GM19328 (cell line): Measurements from ENCODE around the gene DNLZ.

ENCODE experiments used
- ATAC-seq: cut with Tn5 transposase; IDR thresholded peaks from one replicate; pipeline ENCODE4 v1.9.1; 2021; ENCODE audit warnings: mild to moderate bottlenecking, moderate library complexity; ENCODE audit not compliant: unreplicated experiment

DNLZ gene

DNA sequence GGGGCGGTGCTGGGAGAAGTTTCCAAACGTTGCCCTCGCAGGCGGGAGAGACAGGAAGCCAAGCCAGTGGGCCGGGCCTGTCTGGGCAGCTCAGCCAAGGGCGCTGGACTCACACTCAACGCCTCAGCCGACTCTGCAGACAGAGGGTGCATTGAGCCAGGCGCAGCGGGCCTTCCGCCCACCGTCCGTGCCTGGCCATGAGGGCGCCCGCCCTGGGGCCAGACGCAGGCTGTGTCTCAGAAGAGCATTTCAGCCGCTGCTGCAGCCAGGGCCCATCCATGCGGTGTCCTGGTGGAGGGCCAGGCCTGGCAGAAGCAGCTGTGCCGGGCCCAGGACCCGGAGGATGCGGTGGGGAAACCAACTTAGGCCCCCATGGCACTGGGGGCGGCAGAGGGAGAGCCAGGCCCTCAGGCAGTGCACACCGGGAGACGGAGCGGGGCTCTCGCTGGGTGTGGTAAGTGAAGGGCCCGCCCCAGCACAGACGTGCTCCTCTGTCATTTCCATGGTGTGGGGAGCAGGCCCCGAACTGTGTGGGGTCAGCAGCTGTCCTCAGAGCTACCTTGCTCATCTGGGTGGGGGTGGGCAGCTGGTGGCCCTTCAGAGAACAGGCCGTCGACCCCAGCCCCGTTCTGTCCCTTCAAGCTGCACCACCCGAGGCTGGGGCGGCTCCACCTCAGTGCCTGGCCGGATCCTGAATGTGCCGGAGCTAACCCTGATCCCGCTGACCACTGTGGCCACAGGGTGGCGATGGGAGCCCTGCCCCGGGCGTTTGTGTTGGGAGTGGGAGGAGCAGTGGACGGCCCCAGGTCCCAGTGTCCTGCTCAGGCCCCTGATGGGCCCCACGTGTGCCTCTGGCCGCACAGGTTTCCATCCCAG lies 18.0 kb downstream of the DNLZ start:
- ATAC-seq: no peak

DNA sequence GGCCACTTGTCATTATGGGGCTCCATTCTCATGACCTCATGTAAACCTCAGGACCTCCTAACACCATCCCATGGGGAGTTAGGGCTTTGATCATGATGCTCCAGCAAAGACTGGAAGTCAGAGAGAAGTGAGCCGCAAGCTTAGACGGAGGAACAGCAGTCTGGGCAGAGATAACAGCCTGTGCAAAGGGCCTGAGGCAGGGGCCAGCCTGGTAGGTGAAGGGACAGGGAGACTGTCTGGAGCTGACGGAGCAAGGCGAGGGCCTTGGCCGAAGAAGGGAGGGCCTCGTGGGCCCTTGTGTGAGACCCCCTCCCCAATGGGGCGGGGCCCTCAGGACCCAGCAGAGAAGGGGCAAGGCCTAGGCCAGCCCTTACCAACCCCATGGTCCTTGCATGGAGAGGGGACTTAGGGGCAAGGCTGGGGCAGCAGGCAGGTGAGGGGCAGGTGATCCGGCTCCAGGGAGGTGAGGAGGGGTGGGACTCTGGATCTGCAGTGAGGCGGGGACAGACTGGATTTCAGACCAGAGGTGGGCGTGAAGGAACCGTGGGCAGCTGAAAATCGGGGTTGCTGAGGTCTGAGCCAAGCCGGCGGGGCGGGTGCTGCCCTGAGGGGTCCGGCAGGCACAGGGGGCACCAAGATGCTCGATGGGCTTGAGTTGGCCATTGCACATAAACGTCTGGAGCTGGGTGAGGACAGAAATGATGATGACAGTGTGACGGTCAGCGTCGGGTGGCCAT lies 18.8 kb downstream of the DNLZ start:
- ATAC-seq: no peak

DNA sequence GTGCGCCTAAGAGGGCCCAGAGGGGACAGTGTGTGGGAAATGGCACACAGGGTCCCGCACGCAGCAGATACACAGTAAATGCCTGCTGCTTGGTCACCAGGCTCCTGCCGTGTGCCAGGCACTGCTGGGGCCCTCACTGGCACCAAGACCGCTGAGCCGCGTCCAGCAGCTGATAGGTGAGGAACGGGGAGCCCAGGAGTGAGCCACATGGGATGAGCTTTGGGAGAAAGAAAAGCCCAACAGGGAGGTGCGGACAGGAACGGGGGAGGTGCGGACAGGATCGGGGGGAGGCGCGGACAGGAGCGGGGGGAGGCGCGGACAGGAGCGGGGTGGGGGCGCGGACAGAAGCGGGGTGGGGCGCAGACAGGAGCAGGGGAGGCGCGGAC lies 19.7 kb downstream of the DNLZ start:
- ATAC-seq: no peak

DNA sequence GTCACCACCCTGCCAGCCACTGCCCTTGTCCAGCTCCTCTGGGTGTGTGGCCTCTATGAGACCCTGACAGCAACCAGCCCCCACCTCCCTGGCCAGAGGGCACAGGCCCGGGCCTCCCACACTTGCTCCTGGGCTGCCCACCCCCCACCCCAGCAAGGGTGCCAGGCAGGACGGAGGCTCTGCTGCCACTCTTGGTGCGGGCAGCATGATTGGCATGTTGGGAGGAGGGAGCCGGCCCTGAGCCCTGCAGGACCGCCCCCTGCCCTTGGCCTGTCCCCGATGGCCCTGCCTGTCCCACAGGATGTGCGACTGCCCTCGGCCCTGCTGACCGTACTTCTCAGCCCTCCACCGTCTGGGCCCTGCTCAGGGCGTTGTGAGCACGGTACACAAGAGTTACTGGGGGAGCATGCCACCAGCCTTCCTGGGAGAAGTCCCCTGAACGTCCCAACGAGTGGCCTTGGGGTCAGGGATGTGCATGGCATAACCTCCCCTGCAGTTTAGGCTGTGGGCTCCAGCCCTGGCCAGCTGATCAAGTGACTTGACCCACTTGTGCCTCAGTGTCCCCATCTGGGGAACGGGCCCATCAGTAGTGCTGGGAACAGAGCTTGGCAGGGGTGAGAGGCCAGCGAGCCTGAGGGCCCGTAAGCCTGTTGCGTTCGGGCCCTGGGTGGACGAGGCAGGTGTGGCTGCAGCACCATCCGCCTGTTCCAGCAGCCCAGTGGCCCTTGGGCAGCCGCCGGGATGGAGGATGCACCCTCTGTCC lies 20.2 kb downstream of the DNLZ start:
- ATAC-seq: no peak

DNA sequence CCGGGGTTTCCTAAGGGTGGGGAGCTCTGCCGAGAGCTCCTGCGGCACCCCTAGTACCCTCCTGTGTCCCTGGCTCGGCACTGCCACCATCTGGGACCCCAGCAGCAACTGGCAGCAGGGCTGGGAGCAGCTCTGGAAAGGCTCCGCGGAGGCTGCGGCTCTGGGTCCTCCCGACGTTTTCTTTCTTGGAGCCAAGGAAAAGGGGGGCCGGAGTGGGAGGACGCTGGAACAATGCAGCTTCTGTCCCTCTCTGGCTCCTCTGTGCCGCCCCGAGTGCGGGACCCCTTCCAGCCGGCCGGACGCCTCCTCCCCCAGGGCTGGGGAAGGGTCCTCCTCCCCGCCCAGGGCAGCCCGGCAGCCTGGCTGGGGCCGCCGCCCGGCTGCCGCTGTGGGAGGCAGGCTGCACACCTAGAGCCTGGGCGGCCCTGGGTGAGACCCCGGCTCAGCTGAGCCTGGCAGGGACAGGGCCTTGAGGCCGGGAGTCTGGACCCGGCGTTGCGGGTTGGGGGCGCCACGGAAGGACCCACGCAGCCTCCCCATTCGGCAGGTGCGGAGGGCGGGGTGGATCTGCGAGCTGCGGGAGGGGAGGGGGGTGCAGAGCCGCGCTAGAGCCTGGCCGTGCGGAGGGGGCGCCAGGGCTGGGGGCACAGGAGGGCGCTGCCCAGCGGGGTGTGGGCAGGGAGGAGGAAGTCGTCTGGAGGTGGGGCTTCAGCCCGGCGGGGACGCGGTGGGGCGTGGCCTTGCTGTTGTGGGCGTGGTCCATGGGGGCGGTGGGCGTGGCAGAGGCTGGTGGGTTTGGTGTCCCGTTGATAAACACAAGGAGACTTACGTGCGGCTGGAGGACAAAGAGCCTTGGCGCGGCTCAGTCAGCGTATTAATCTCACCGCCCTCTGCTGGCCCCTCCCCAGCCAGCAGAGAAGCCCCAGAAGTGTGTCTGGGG lies 21.1 kb downstream of the DNLZ start:
- ATAC-seq: no peak

DNA sequence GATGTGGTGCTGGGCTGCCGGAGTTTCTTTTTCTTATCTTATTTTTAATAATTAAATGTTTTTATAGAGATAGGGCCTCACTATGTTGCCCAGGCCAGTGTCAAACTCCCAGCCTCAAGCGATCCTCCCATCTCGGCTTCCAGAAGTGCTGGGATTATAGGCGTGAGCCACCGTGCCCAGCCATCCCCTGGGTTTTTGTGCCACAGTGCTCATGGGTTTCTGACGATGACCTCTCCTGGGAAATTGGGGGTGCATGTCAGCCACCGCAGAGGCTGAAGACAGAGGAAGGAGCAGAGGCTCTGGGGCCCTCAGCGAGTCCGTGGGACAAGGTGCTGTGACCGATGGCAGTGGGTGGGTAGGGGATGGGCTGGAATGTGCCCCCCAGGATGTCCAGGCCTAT lies 21.8 kb downstream of the DNLZ start:
- no peak for ATAC-seq

DNA sequence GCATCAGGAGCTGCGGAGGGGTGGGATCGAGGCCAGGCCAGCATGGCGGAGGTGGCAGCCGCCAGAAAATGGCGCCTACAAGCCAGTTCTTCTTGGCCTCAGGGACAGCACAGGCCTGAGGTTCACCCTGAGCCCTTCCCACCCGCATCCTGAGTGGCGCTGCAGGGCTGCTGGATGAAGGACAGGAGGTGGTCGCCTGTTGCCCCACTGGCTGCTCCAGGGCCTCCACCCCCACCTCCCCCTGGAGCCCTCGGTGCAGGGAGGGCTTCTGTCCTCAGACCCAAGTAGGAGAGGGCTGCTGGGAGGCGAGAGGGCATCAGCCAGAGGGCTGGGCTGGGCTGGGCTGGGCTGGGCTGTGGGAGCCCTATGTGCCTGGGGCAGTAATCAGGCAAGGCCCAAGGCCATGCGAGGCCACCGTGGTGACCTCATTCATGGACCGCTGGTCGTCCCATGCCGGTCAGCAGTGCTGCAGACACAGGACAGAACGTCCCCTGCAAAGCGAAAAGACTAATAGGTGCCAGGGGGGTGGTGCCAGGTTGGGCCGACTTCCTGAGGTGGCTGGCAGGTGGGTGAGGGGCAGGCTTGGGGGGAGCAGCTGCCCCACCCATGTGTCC lies 22.4 kb downstream of the DNLZ start:
- ATAC-seq: no peak

DNA sequence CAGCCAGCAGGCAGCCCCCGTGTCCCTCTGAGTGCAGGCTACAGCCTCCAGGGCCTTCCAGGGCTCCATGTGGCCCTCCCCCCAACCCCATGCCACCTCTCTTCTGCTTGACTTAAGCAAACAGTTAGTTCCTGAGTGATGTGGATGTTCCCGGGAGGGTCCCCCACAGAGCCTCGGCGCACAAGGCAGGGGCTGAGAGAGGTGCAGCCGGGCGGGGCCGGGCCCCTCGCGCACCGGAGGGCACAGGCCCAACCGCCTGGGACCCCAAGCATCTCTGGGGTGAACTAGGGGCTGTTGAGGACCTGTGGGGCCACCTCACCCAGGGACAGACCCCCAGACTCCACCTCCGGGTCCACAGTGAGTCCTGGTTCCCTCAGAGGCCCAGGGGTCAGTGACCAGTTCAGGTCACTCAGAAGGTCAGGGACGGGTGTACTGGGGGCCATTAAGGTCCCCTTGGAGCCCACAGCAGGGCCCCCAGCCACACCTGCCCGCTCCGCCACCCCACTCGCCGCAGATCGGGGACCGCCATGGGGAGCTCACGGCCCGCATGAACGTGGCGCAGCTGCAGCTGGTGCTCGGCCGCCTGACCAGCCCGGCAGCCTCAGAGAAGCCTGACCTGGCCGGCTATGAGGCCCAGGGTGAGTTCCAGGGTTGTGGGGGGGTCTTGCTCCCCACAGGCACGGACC lies 23.0 kb downstream of the DNLZ start:
- no peak for ATAC-seq

DNA sequence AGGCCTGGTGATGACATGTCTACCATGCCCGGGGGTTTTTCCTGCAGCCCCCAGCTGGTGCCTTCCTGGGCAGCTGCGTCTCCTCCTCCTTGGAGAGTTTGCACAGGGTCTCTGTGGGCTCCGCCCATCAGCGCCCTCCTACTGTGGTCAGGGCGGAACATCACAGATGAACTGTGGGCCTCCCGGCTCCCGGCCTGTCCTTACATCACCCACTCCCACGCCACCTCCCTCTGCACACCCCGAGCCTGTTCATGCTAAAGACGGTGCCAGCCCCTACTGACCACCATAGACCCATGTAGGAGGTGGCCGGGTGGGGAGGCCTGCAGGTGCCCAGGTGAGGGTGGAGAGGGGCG lies 23.6 kb downstream of the DNLZ start:
- ATAC-seq: no peak

DNA sequence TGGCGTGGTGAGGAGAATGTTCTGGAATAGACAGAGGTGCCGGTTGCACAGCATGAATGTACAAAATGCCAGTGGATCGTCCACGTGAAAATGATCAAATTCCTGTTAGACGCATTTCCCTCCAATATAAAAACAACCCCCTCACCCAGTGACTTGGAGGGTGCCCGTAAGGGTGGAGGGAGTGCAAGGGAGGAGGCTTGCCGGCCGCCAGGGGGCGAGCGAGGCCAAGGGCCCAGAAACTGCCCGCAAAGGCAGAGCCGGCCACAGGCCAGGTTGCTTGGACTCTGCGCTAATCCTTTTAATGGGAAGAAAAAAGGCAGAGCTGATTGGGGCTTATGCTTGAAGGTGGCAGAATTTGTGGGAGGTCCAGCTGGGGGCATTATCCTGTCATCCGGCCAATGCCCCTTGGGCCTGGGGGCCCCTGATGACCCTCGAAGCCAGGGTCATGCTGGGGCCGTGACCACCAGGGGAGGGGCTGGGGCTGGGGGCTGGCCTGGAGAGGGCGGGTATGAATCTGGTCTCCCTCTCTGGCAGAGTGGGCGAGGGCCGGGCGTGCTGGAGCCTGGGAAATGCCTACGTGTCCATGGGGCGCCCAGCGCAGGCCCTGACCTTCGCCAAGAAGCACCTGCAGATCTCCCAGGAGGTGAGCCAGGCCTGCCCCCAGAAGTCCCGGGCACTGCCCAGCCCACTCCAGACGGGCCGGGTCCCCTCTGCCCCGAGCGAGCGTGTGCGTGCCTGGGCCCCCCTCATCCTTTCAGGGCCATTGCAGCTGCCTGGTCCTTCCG lies 24.2 kb downstream of the DNLZ start:
- no peak for ATAC-seq

DNA sequence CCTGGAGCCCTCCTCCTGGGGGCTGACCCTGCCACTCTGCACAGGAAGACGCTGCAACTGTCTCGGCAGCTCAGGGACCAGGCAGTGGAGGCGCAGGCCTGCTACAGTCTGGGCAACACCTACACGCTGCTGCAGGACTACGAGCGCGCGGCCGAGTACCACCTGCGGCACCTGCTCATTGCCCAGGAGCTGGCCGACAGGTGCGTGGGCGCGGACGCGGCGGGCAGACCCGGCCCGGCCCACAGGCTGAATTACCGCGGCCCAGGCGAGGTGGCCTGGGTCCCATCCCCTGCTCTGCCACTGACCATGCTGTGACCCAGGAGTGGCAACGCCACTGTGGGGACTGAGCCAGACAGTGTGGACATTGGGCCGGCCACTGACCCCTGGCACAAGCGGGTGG lies 25.0 kb downstream of the DNLZ start:
- ATAC-seq: no peak

DNA sequence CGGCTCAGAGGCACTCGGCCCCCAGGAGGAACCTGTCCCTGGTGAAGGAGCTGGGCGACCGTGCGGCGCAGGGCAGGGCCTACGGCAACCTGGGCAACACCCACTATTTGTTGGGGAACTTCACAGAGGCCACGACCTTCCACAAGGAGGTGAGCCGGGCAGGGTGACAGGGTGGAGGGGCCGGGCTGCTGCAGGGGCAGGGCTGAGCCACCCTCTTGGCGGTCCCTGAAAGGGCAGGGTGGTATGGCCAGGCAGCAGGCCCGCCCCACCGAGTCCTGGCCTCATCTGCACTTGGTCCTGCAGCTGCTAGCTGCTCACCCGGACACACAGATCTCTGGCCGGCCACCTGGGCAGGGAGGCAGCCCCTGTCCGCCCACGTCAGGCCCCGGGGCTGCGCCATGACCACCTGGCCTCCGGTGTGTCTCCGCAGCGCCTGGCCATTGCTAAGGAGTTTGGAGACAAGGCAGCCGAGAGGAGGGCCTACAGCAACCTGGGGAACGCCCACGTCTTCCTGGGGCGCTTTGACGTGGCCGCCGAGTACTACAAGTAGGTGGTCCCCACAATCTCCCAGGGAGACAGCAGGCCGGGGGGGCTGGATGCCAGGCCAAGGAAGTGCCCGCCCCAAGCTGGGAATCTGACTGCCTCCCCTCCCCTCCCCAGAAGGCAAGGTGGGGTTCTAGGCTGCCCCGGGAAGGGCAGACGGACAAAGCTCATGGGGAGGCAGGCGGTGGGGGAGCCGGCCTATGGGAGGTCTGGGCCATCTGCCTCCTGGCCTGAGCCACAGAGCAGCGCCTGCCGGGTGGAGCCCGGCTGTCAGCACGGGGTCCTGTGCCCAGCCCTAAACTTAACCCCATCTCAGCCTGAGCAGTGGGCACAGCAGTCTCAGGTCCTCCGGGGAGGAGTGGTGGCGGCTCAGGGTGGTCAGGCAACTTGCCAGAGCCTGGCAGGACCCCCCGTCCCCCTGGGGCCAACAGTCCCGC lies 25.8 kb downstream of the DNLZ start:
- no peak for ATAC-seq

DNA sequence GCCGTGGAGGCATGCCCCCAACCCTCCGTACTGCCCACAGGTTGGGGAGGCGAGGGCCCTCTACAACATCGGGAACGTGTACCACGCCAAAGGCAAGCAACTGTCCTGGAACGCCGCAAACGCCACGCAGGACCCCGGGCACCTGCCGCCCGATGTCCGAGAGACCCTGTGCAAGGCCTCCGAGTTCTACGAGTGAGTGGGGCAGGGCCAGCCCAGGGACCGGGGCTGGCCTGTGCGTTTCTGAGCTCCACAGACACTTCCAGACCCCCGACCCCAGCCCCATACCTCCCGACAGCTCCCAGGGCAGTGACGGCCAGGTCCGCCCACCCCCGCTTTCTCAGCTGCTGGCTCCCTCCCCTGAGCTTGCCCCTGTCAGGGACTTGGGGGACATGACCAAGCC lies 26.7 kb downstream of the DNLZ start:
- ATAC-seq: no peak

DNA sequence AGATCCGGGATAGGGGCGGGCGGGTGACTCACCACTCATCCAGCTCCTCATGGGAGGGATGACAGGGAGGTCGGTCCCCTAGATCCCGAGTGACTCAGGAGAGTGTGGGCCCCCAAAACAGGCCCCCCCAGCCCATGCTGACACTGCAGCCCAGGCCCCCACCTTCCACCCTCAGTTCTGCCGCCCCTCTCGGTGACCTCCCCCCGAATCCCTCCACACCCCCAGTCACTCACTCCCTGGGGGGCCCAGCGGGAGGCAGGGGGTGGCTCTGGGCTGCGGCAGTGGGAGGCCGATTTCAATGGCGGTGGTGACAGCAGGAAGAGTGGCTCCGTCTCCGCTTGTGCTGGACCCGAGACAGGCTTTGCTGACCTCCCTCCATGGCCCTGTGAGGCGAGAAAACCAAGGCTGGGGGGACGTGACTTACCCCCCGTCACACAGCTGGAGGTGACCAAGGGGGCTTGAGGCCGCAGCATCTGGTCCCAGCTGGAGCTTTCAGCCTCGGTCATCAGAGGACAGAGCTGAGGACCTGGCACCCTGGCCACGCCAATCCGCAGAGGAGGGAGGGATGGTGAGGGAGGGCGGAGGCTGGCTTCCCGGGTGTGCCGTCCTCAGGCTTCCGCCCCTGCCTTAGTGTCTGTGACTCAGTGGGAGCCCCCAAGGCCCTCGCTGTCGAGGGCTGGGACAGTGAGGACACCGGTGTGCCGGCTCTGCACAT lies 27.2 kb downstream of the DNLZ start:
- ATAC-seq: no peak

DNA sequence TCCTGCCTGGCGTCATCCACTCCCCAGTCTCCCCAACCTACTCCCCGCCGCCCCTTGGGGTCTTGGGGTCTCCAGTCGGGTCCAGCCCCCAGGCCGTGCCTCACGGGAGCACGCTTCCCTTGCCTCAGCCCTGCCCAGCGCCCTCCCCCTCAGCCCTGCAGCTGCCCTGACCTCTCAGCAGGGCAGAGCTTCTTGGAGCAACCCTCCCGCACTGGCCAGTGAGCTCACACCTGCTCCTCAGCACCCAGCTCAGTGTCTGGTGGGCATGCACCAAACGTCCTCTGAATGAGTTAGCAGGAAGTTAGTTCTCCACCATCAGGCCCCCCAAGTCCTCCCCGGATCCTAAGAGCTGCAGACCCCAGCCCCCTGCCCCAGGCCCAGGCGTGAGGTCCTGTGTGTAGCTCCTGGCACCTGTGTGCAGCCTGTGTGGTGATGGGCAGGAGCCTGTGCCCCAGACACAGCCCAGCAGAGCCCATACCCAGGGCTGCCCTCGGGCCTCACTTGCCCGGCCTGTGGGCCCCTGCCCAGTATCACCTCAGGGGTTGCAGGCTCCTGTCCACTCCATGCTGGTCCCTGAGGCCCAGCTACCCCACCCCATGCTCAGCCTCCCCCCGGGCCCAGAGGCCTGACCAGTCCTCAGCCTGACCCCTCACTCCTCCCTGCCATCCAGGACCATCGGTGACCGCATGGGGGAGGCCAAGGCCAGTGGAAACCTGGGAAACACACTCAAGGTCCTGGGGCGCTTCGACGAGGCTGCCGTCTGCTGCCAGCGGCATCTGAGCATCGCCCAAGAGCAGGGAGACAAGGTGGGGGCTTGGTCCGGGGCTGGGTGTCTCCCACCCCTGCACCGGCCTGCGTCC lies 28.0 kb downstream of the DNLZ start:
- no peak for ATAC-seq

DNA sequence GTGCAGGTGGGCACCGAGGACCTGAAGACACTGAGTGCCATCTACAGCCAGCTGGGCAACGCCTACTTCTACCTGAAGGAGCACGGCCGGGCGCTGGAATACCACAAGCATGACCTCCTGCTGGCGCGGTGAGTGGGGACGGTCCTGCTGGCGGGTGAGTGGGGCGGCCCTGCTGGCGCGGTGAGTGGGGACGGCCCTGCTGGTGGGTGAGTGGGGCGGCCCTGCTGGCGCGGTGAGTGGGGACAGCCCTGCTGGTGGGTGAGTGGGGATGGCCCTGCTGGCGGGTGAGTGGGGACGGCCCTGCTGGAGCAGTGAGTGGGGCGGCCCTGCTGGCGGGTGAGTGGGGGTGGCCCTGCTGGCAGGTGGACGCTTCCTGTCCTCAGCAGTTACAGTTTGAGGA lies 29.0 kb downstream of the DNLZ start:
- ATAC-seq: no peak
